NCI-H2196 treated with DMSO at 0.1 percent for 48 hours (cell line): ENCODE data around the gene SYNPO.

Experiments used
- DNase-seq: peaks from one replicate; lab custom pipeline; 2025; ENCODE audit not compliant: unreplicated experiment; lab: John Stamatoyannopoulos, UW

Gene SYNPO, protein sequence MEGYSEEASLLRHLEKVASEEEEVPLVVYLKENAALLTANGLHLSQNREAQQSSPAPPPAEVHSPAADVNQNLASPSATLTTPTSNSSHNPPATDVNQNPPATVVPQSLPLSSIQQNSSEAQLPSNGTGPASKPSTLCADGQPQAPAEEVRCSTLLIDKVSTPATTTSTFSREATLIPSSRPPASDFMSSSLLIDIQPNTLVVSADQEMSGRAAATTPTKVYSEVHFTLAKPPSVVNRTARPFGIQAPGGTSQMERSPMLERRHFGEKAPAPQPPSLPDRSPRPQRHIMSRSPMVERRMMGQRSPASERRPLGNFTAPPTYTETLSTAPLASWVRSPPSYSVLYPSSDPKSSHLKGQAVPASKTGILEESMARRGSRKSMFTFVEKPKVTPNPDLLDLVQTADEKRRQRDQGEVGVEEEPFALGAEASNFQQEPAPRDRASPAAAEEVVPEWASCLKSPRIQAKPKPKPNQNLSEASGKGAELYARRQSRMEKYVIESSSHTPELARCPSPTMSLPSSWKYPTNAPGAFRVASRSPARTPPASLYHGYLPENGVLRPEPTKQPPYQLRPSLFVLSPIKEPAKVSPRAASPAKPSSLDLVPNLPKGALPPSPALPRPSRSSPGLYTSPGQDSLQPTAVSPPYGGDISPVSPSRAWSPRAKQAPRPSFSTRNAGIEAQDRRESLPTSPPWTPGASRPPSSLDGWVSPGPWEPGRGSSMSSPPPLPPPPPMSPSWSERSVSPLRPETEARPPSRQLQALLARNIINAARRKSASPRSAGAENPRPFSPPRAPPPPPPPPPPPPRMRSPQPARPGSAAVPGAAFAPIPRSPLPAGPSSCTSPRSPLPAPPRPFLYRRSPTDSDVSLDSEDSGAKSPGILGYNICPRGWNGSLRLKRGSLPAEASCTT

DNA sequence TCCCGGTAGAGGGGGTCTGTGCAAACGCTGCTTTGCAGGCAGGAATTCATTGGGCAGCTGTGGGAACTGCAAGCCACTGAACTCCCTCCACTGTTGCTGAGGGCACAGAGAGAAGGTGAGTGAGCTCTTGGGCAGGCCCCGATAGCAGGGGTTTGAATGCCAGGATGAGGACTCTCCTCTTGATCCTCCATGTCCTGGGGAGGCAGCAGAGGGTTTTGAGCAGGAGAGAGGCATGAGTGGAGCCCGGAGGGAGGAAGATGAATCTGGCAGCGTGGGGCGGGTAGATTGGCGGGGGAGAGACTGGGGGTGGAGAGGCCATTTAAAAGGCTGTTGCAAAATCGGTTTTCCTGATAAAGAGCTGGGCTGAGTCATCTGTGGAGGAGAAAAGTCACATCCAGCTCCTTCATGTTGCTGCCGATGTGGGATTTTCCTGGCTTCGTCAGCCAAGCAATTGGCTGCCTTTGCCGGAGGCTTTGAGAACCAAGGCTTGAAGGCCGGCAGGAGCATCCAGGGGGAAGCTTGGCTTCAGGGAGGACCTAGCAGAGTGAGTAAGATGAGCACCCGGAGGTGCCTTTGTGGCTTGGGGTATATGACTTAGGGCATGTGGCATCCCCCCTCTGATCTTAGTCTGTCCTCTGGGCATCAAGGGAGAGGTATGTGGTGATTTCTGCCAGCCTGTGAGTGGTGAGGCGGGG, at the start of gene SYNPO:
TSS of gene SYNPO (plus strand) at position 350 of the 695 bp plus-strand sequence. CDS start 7,616 bp downstream, outside the sequence.
- DNase-seq, result no peak

DNA sequence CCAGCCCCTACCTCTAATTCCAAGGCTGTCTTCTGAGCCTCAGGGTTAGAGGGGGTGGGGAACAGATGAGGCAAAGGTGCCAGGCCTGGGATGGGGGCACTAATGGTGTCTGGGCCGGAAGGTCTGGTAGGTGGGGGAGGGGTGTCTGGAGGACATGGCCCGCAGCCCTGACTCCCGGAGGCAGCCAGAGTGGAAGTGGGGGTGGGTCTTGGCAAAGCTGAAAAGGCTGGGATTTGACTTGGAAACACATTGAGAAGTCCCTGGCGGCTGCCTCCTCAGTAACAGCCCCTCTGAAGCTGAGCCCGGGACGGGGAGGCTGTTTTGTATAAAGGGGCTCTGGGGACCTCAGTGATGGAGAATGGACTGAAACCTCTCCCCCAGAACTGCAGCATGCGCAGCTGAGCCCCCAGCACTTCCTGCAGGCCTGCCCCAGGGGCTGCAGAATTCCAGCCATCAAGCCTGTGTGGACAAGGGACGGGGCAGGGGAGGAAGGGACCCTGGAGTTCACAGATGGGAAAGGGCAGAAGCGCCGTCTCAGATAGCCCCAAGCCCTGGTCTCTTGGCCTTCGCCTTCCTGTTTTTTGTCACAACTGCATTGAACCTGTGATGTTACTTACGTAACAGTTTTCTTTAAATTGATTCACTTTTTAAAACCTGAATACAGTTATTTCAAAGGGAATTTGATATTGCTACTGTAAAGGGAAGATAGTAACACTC, 49.3 kb upstream of the SYNPO start:
- DNase-seq, result no peak

DNA sequence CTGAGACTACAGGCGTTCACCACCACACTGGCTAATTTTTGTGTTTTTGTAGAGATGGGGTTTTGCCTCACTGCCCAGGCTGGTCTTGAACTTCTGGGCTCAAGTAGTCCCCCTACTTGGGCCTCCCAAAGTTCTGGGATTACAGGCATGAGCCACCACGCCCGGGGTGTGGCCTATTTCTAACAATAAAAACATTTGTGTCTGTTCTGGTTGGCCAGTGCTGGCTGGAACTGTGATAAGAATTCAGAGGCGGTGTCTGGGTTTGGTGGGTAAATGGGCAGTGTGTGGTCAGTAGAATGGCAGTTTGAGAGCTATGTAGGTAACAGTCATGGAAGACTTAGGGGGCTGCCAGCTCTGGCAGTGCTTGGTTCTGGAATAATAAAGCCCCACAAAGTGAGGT, 46.9 kb upstream of the SYNPO start:
- no peak for DNase-seq

DNA sequence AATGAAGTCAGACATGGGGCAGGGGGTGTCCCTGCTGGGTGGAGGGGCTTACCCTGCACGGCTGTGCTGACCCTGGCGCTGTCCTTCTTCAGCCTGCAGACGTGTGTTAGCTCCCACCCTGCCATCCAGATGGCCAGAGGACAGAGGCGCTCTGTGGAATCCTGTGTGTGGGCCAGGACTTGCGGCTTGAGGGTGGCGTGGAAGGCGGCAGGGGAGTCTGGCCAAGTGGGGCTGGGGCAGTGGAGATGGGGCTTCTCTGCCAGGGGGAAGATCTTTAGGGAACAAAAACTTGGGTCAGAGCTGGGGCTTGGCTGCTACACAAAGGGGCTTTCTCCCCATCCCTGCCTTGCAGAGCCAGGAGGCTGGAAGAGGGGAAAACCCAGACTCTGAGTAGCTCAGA, 46.5 kb upstream of the SYNPO start:
- DNase-seq, result no peak

DNA sequence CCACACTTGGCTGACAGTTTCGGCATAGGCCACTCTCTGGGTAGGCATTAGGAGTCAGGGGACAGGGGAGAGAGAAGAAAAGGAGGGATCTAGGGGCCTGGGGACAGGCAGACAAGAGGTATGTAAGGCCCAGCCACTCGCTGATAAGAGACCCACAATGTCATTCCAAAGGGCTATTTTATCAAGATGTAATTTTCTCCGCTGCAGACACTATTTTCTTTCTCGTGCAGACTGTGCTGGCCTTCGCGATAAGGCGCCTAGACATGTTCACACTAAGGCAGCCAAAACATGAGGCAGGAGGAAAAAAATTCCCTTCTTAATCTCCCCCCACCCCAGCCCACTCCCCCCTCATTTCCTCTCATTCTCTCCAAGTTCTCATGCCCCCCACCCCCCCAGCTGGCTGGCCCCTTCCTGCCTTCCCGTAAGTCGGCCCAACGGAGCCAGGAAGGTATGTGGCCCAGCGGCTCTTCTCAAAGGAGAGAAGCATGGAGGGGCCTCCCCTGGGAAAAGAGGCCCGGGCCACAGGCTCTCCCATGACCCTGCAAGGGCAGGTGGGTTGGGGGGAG, 44.9 kb upstream of the SYNPO start:
- DNase-seq, result no peak

DNA sequence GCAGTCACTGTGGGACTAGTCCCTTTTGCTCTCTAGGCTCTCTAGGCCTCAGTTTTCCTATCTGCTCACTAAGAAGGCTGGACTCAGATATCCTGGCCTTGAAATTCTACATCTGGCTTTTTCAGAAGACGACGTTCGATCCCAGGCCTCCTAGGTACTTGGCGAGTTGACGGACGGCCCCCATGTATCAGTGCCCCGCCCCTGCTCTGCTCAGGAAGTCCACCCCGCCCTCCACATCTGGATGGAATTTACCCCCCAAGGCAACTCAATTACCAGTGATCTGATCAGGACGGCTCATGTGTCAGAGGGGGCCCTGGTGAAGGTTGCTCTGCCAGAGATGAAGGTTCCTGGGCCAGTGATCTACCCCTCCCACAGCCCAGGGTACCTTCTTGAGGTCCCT, 44.1 kb upstream of the SYNPO start:
- no peak for DNase-seq

DNA sequence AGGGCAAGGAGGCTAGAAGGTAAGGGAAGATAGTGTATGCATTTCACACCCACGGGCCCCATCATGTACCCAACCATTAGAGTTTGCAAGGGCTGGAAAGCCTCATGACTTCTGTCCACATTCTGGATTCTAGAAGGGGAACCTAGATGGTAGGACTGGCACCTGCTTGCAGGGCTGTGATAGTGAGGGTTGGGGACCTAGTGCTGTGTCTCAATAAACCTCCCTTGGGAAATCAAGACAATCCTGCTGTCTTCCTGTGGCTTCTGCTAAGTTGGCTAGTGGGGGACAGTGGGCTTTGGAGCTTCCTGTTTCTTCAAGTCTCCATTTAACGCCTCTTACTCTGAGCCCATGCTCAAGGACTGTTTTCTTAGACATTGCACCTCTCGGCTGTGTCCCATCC, 43.6 kb upstream of the SYNPO start:
- no peak for DNase-seq

DNA sequence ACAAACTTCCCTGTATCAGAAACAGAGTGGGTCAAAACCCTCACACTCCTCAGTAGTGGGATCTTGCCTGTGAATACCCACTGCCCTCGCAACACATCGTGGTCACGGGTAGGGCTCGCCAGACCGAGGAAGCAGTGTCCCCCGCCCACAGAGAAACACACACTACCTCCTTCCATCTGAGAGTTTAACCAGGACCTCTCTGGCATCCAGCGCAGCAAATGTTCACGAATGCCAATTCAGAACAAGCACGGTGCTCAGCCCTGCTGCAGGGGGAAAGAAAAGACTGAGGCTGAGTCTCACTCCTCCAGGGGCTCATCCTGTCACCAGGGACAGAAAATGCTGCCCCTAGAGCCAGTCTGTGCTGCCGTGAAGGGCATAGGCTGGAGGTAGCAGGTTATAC, 42.5 kb upstream of the SYNPO start:
- DNase-seq, result no peak

DNA sequence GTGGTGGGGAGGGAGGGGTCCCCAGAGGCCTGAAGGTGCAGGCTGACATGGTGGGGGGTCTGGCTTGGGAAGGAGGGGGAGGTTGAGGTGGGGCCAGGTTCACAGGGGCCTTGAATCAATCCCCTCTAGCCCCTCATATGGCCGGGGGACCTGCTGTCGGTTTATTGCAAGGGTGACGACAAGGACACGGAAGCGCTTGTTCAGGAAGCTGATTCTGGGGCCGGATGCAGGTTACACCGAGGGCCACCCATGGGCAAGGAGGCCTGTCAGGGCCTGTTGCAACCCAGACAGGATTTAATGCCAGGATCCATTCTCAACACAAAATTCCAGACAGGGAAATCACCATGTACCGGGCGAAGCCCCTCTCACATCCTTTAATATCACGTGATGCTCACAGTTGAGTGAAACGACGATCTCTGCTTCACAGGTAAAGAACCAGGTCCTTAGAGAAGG, 41.6 kb upstream of the SYNPO start:
- DNase-seq, result no peak

DNA sequence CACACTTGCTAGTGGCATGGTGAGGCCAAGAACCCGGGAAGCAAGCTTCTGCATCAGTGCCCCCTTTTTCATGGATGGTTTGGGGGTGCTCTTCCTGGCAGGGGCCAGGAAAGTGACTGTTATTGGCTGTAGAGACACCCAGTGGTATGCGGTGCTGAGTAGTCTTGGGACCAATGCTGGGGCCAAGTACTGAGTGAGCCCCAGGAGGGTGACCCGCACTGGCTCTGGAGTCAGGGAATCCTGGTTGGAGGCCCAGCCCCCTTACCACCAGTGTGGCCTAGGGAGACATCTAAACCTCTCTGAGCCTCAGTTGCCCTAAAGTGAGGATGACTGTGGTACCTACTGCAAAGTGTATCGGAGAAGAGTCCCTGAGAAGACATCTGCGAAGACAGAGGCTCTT, 41.2 kb upstream of the SYNPO start:
- no peak for DNase-seq

DNA sequence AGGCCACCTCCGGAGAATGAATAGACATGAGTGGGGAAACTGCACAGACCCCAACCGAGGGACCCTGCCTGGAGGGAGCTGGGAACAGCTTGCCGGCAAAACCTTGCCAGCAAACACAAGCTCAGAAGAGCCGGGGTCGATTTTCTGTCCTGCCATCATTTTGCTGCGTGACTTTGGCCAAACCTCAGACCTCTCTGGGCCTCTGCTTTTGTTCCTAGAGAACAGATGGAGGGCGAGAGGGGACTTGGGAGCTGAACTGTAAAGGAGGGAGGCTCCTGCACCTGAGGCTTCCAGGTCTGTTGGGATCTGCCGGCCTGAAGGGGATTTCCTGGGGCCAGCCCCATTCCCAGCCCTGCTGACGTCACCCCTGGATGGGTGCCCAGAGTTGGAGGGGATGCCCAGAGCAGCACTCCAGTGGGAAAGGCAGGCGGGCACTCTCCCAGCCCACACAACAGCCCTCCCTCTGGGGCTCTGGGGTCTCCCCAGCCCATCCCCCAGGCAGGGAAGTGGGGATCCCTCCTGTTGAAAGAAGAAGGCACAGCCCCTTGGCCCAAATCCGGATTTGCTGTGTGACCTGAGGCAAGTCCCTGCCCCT, 40.4 kb upstream of the SYNPO start:
- peak; percentile 24 for DNase-seq

DNA sequence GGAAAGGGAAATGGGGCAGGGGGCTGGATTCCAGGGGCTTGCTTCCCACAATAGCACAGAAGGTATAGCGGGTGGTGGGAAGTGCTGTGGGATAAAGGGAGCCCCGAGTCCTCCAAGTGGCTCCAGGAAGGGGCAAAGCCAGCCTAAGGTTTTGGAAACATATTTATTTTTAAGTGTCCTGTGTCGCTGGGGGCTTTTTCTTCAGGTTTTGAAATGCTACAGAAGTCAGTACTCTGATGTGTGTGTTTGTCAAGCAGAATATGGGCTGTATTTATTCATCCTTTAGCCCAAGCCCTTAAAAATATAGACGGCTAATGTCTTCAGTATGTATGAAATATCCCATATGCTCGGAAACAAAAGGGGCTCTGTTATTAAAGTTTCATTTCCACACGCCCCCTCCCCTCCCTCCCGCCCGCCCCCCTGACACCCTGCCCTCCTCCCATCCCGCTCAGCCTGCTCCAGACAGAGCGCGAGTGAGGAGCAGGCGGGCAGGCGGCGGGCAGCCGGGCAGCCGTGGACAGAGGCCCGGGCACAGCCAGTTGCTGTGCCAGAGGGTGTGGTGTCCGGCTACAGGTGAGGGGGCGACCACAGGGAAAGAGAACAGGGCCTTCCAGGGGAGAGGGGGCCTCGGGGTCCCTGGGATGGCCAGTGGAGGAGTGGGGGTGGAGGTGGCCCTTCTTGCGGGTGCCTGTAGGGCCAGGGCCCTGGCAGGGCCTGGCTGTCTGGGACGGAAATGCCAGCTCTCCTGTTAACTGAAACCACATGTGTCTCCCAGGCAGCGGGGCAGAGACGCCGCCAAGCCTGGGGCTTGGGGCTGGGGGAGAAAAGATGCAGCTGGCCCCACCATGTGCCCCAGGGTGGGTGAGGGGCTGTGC, 39.6 kb upstream of the SYNPO start:
- DNase-seq, result no peak

DNA sequence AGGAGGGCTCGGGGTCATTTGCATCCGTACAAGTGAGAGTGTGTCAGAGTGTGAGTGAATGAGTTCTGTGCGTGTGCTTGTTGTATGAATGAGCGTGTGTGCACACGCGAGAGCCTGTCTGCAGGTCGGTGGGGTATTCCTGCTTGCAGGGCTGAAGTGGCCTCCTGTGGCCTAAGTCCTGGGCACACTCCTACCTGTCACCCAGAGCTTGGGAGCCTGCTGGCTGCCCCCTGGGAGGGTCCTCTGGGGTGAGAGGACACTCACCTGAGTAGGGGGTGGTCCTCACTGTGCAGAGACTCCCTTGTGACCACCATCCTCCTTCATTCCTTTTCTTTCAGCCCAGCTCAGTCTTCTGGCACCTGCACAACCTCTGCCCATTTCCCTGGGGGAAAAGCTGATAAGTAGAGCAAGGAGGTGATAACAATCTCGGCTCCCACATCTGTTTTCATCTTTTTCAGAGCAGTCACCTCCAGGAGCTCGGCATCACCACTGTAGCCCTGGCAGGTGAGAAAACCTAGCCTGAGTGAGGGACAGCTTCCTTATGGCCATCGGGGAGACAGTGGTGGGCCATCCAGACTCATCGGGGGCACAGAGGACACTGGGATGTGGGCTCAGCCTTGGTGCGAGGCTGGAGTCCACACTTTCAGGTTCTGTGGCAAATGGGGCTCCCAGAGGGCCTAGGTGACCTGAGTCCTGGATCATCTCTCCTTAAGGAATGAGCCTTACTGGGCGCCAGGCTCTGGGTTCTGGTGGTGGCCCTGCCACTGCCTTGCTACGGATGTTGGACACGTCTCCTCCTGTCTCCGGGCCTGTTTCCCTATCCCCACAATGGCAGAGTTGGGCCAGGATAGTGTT, 38.7 kb upstream of the SYNPO start:
- DNase-seq, result no peak

DNA sequence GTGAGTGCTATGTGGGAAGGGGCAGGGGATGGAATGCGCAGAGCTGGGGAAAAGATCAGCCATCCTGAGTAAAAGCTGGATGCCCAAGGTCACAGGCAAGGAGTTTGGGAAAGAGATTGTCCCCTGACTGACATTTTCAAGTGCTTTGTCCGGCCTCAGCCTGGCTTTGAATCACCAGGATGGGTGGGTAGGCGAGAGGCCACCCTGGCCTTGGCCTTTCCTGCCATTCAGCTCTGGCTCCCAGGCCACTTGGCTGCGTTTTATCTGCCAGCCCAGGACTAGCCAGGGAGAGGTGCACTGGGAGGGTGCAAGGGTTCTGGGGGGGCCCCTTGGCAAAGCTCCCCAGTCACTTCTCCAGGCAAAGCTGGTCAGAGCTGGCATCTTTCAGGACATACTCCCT, 37.4 kb upstream of the SYNPO start:
- no peak for DNase-seq

DNA sequence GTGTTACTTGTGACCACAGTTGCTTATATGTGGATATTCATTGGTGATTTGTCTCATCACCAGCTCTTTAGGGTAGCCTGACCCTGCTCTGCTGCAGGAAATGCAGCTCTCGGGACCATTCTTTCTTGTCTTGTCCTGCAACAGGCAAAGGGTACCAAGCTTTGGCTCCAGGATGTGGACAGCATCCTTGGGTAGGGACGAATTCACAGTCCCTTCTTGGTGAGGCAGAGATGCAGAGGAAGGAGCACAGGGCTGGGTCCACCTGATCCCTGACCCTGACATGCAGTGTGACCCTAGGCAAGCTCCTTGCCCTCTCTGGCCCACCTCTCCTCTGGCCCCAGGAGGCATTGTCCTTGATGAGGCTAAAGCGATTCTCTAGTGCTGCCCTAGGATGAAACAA, 37.0 kb upstream of the SYNPO start:
- DNase-seq, result no peak

DNA sequence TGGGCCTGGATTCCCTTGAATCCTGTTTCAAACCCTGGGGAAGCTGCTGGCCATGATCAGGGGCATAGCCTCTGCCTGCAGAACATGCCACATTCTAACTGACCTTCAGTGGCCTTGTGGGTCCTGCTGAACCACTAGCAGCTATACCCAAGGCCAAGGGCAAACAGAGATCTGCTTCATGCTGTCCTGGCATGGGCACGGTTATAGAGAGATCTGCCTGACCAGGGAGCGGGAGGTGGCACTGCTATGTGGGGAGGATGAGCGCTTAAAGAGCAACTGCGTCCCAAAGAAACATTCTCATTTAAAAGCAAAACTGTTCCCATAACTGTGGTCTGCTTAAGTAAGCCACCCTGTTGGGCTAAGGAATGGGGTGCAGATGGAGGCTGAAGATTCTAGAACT, 36.5 kb upstream of the SYNPO start:
- DNase-seq, result no peak

DNA sequence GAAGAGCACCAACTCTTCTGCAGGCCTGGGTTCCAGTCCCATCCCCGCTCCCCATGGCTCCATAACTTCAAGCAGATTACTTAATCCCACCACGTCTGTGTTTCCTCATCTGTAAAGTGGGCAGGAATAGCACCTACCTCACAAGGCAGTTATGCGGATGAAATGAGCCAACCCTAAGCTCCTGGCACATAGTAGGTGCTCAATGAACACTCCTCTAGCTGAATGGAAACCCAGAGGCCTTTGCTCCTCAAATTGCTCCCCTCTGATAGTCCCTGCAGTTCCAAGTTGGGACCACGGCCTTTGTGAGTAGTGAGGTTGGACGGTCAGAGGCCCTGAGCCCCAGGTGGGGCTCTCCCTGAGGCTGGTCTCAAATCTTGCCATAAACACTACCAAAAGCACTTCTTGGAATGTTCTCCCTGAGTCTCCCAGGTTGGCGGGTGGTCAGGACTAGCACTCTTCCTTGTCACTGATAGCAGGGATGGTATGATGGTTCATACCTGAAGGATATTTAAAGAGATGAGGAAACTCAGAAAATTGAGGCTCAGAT, 35.5 kb upstream of the SYNPO start:
- no peak for DNase-seq

DNA sequence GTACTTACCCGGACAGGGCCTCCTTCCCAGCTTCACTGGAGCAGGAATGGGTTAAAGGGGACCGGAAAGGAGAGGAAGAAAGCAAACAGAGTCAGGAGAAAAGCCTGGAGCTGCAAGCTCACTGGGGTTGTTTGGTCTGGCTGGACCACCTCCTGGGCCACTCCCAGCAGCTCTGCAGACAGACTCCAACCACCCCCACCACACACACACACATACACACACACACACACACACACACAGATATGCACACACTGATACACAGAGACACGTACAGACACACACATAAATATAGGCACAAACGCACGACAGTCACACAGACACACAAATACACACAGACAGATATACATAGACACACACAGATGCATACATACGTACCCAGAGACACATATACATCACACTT, 34.9 kb upstream of the SYNPO start:
- no peak for DNase-seq
